ENCODE results near the gene TSPEAR. TPM values are rescaled to one million over a fixed set of nuclear protein-coding genes. Genes with fewer than 3 reads are reported as not detected.

Gene TSPEAR
- total RNA-seq, 1 donor from 2014 or later = not detected

DNA sequence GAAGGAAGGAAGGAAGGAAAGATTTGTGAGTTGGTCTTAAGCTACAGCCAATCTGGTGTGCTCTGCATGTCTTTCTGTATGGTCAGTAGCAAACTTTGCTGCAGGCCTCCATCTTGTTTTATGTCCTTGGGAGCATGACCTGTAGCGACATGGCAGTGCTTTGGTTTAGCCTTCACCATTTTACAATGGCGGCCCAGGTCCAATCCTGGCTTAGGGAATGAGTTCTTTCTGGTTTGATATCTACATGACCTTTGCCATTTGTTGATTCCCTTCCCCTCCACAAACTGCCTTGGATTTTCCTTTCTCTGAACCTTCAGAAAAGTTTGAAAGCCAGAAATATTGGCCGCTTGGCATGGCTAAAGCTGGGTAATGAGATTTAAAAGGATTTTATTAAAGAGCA, 30.5 kb upstream of the TSPEAR start:
- DNase-seq (ENCODE audit: low spot score) = no peak

DNA sequence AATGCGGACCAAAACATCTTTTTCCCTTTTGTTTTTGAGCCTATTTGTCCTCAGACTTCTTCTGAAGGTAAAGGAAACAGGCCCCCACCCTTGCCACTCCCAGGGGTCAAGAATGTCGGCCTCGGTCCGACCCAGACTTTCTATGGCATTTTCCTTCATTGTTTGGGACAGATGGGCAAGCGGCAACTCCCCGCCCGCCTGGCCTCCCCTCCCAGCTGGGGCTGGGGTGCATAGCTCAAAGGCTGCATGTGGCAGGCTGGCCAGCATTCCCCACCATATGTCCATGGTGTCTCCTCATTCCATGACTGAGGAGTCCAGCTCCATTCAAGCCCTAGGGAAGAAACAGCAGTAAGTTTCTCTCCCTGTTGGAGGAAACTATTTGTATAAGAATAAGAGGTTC, 29.4 kb upstream of the TSPEAR start:
- DNase-seq (ENCODE audit: low spot score) = peak; percentile 35

- no peak for DNase-seq (ENCODE audit: low spot score)
Observed at GRCh38 chr21:44739316-44739715, 27.9 kb upstream of the TSPEAR start.

GRCh38 chr21:44738621-44739020, 27.2 kb upstream of the TSPEAR start:
- peak; percentile 57 for DNase-seq (ENCODE audit: low spot score)

- DNase-seq (ENCODE audit: low spot score) = peak; percentile 30
Observed at GRCh38 chr21:44737706-44738354, 26.5 kb upstream of the TSPEAR start.

GRCh38 chr21:44736291-44737004, 25.1 kb upstream of the TSPEAR start:
- peak; percentile 55 for DNase-seq (ENCODE audit: low spot score)

DNA sequence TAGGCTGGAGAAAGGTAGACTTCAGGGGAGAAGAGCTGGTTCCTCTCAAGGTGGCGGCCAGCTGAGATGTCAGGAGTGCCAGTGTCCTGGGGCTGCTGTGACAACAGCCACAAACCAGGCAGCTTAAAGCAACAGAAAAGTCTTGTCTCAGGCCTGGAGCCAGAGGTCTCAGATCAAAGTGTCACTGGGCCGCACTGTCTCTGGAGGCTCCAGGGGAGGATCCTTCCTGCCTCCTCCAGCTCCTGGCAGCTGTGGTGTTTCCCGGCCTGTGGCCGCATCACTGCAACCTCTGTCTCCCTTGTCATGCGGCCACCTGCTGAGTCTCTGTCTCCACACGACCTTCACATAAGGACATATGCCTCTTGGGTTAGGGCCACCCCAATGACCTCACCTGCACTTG, 24.4 kb upstream of the TSPEAR start:
- DNase-seq (ENCODE audit: low spot score) = no peak

DNA sequence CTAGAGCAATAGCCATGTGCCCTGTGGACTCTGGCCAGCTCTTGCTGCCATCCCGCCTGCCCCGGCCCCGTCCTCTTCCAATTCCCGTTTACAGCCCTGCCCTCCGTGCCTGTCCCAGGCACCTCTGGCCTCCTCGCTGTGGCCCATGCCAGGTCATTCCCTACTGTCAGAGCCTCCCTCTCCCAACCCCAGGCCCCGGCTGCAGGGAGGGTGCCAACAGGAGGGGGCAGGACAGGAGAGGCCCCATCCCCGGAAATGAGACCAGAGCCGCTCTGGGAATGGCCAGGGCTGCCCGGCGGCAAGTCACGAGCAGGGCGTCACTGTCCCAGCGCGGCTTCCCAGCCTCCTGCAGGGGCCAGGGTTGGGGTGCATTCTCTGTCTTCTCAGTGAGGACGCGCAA, 23.5 kb upstream of the TSPEAR start:
- DNase-seq (ENCODE audit: low spot score) = peak; percentile 79

GRCh38 chr21:44734026-44734745, 22.8 kb upstream of the TSPEAR start:
- DNase-seq (ENCODE audit: low spot score) = peak; percentile 78

GRCh38 chr21:44732956-44733355, 21.6 kb upstream of the TSPEAR start:
- DNase-seq (ENCODE audit: low spot score) = peak; percentile 73

DNA sequence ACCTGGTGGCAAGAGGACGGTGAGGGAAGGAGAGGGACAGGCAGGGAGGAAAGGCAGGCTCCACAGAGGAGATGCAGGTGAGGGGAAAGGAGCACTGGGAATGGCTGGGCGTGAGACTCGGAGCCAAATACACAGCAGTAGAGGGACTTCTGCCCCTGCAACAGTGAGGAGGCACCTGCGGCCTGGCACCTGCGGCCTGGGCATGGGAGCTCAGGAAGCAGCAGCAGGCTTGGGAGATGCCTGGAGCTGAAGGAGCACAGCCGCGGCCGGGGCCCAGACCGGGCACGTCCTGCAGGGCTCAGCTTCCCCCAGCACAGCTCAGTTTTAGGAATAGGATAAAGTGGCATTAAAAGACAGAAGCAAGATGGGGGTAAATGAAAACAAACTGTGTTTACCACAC, 20.9 kb upstream of the TSPEAR start:
- peak; percentile 59 for DNase-seq (ENCODE audit: low spot score)

- DNase-seq (ENCODE audit: low spot score) = no peak
Observed at GRCh38 chr21:44730951-44731579, 19.7 kb upstream of the TSPEAR start.

DNA sequence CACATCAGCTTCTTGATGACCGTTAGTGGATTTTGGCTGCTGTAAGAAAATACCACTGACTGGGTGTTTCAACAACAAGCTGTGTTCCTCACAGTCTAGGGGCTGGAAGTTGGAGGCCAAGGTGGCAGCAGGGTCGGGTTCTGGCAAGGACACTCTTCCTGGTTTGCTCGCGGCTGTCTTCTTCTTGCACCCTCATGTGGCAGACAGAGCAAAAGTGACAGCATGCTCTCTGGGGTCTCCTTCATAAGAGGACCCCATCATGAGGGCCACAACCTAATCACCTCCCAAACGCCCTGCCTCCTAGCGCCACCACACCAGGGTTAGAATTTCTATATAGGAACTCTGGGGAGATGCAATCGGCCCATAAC, 18.6 kb upstream of the TSPEAR start:
- no peak for DNase-seq (ENCODE audit: low spot score)

- peak; percentile 86 for DNase-seq (ENCODE audit: low spot score)
Observed at GRCh38 chr21:44729336-44730027, 18.1 kb upstream of the TSPEAR start.

DNA sequence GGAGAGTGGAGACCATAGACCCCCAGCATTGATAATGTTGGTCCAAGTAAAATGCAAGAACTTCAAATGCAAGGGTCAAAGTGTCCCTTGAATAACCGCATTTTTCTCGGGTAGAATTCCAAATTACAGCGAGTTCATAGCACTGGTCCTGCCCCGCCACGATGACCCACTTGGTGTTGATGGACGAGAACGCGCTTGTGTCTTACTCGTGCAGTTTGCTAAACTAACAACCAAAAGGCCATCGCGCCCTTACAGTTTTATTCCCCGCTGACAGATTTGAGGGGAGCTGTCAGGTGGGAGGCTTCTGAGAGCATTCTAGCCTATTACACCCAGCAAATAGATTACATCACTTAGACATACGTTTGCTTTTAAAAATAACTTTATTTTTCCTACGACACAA, 17.3 kb upstream of the TSPEAR start:
- DNase-seq (ENCODE audit: low spot score) = peak; percentile 59

GRCh38 chr21:44727757-44728156, 16.4 kb upstream of the TSPEAR start:
- peak; percentile 68 for DNase-seq (ENCODE audit: low spot score)

- DNase-seq (ENCODE audit: low spot score) = no peak
Observed at GRCh38 chr21:44727321-44727720, 15.9 kb upstream of the TSPEAR start.

DNA sequence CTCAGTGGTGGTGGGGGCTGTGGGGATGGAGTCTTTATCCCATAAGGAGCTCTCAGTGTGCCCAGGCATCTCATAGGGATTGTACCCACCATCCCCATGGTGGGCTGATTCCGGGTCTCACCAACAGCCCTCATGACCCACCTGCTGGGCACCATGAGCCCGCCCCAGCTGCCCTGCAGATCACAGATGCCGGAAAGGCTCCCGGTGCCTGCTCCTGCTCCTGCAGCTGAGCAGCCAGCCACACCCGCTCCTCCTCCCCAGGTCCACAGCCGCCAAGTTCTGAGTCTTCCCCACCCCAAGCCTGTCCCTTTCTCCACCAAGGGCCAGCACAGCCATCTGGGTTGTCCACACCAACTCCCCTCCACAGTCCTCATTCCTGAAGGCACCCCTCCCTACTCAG, 15.5 kb upstream of the TSPEAR start:
- peak; percentile 73 for DNase-seq (ENCODE audit: low spot score)

DNA sequence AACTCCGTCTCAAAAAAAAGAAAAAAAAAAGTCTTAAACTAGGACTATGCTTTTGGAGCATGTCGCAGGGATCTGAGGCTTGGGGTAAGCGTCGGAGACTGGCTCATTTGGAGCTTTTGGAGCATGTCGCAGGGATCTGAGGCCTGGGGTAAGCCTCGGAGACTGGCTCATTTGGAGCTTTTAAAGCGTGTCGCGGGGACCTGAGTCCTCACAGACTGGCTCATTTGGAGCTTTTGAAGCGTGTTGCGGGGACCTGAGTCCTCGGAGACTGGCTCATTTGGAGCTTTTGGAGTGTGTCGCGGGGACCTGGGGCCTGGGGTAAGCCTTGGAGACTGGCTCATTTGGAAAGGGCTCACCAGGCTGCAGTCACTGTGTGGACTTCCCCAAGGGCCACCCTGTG, 13.6 kb upstream of the TSPEAR start:
- peak; percentile 49 for DNase-seq (ENCODE audit: low spot score)

DNA sequence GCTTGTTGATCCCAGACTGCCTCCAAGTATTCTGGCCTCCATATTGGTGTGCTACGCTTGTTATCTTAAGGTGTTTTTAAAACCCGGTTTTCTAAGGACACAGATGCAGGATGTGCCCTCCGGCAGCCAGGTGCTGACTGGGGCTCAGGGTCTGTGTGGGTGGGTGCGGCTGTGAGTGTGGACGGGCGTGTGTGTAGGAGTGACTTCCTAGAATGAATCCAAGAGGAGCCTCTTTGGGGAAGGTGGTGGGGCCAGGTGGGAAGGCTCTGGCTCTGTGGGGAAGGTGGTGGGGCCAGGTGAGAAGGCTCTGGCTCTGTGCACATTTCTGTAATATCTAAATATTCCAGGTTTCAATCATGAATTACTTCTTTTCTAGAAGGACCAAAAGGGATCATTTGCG, 12.8 kb upstream of the TSPEAR start:
- DNase-seq (ENCODE audit: low spot score) = peak; percentile 65

All from mesenteric fat pad (tissue), 1 donor.